Uterus (tissue), 4 donors: ENCODE measurements around the gene RPL22. TPM values are rescaled to one million over a fixed set of nuclear protein-coding genes. Genes with fewer than 3 reads are reported as not detected.

Experiments
- DNase-seq, 2 donors: peaks; one replicate each; pipeline ENCODE4 v3.0.0-alpha.2; 2019 to 2020
- H3K27ac ChIP-seq, 2 donors: fragments of 200-600 bp; sonication (generic); 1 replicate in 1 of 2; 2 replicates in 1 of 2; pipeline ENCODE4 v1.5.1; 2016 to 2018
- H3K27me3 ChIP-seq, 2 donors: fragments of 200-600 bp; sonication (generic); one replicate each; pipeline ENCODE4 v1.5.1; 2018 to 2019; ENCODE audit warnings: control low read depth in 1 of 2
- H3K36me3 ChIP-seq, 2 donors: fragments of 200-600 bp; sonication (generic); one replicate each; pipeline ENCODE4 v1.5.1; 2019; ENCODE audit warnings: control low read depth in 1 of 2
- H3K4me1 ChIP-seq, 2 donors: fragments of 200-600 bp; sonication (generic); one replicate each; pipeline ENCODE4 v1.5.1; 2018 to 2019; ENCODE audit warnings: control low read depth in 1 of 2
- H3K4me3 ChIP-seq, 2 donors: fragments of 200-600 bp; sonication (generic); 1 replicate in 1 of 2; 2 replicates in 1 of 2; pipeline ENCODE4 v1.5.1; 2018 to 2019; ENCODE audit warnings: mild to moderate bottlenecking in 1 of 2
- H3K9me3 ChIP-seq, 2 donors: fragments of 200-600 bp; sonication (generic); one replicate each; pipeline ENCODE4 v1.5.1; 2019; ENCODE audit warnings: control low read depth in 1 of 2
- POLR2A ChIP-seq, 2 donors: fragments of 450-650 bp; IDR thresholded peaks; one replicate each; pipeline ENCODE4 v1.6.1; 2016; ENCODE audit warnings: antibody characterized with exemption in 2 of 2, mild to moderate bottlenecking in 1 of 2, moderate library complexity in 1 of 2
- intact Hi-C: fragments of 100-400 bp; cut with DNase I; formaldehyde crosslinking; loops from one replicate; pipeline ENCODE4 v1.15.1; 2023; ENCODE audit warnings: low total_unique reads
- total RNA-seq, 4 donors: library from RNA; depleted of rRNA in 3 of 4; stranded (reverse); fragments of >200 nt in 3 of 4; gene quantifications; one replicate each; pipeline versions ENCODE4 v1.1.0 to v1.2.4, GENCODE V29; 2014 to 2023
- TF ChIP-seq, protein P1 (sequence below), 4 experiments: fragments of 200-600 bp in 2 of 4; fragments of 450-650 bp in 2 of 4; sonication (generic) in 2 of 4; IDR thresholded peaks; one replicate each; pipeline ENCODE4 v1.5.1; 2016 to 2019; ENCODE audit warnings: antibody characterized with exemption in 4 of 4, mild to moderate bottlenecking in 2 of 4, moderate library complexity in 1 of 4
- donor health status: DM: yes; HTN: yes; CAD: no.

The RPL22 gene
- total RNA-seq, 4 donors from 2014 or later = 140 to 543 (median 252) TPM

- Histone ChIP-seq H3K4me1 (peaks cover 0 to 17% of the 10 kb centered on the region in 2 donors), H3K27ac (no peak overlapping the region), H3K9me3 (no peaks in the 10 kb centered on the region), H3K27me3 (peaks cover 30 to 32% of the 10 kb centered on the region in 2 donors), H3K4me3 (no peak overlapping the region), H3K36me3 (no peaks in the 10 kb centered on the region)
- TF ChIP-seq POLR2A (IDR thresholded peaks at IDR 0.05) = no peak
- TF ChIP-seq, protein P1, sequence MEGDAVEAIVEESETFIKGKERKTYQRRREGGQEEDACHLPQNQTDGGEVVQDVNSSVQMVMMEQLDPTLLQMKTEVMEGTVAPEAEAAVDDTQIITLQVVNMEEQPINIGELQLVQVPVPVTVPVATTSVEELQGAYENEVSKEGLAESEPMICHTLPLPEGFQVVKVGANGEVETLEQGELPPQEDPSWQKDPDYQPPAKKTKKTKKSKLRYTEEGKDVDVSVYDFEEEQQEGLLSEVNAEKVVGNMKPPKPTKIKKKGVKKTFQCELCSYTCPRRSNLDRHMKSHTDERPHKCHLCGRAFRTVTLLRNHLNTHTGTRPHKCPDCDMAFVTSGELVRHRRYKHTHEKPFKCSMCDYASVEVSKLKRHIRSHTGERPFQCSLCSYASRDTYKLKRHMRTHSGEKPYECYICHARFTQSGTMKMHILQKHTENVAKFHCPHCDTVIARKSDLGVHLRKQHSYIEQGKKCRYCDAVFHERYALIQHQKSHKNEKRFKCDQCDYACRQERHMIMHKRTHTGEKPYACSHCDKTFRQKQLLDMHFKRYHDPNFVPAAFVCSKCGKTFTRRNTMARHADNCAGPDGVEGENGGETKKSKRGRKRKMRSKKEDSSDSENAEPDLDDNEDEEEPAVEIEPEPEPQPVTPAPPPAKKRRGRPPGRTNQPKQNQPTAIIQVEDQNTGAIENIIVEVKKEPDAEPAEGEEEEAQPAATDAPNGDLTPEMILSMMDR (IDR thresholded peaks at IDR 0.05) = no peak
- intact Hi-C loops = loop anchor here (5.0 kb wide), 3 partner anchors 101 to 191 kb away; no protein-coding TSS in a partner anchor
- DNase-seq = no peak
Observed at GRCh38 chr1:6245869-6246496, 46.6 kb upstream of the RPL22 start.

- Histone ChIP-seq H3K27me3 (peaks cover 30 to 35% of the 10 kb centered on the region in 2 donors), H3K36me3 (no peaks in the 10 kb centered on the region), H3K4me3 (no peak overlapping the region), H3K9me3 (no peaks in the 10 kb centered on the region), H3K27ac (no peak overlapping the region), H3K4me1 (peaks cover 0 to 17% of the 10 kb centered on the region in 2 donors)
- intact Hi-C loops = loop anchor here (5.0 kb wide), 3 partner anchors 102 to 192 kb away; no protein-coding TSS in a partner anchor
- TF ChIP-seq, protein P1 (IDR thresholded peaks at IDR 0.05) = peak; percentile 60 to 96 (median 88)
- no peak for TF ChIP-seq POLR2A (IDR thresholded peaks at IDR 0.05)
- DNase-seq = peak; percentile 51 to 73
Observed at GRCh38 chr1:6245086-6245868, 45.9 kb upstream of the RPL22 start.

DNA sequence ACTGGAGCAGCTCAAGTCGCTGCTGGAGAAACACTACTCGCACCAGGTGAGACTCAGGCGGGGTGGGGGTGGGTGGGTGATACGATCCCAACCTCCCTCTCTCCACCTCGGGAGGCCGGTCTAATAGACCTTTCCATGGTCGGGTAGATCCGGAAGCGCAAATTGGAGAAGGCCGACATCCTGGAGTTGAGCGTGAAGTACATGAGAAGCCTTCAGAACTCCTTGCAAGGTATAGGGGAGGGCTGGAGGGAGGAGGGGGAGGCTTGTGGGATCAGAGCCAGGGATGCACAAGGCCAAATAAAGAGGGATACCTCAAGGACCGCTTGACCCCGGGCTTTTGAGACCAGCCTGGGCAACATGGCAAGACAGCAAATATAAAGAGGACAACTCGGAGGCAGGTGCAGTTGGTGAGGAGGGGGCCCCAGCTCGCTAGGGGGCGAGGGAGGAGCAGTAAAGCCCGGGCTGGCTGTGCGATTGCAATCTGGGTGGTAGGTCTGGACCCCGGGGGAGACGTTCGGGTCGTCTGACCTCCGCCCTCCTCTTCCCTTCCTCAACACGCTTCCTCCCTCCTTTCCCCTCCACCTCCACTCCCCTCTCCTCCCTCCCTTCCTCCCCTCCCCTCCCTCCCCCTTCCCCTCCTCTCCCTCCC is 45.1 kb upstream of the RPL22 start:
- Histone ChIP-seq H3K4me1 (peaks cover 0 to 17% of the 10 kb centered on the region in 2 donors), H3K27me3 (peaks cover 30 to 36% of the 10 kb centered on the region in 2 donors), H3K4me3 (no peak overlapping the region), H3K36me3 (no peaks in the 10 kb centered on the region), H3K9me3 (no peaks in the 10 kb centered on the region), H3K27ac (no peak overlapping the region)
- no peak for DNase-seq
- no peak for TF ChIP-seq POLR2A (IDR thresholded peaks at IDR 0.05)
- intact Hi-C loops = loop anchor here (5.0 kb wide), 3 partner anchors 103 to 193 kb away; no protein-coding TSS in a partner anchor

- peaks cover 0 to 13% of the 10 kb centered on the region in 2 donors for H3K4me1 ChIP-seq
- peaks cover 30 to 36% of the 10 kb centered on the region in 2 donors for H3K27me3 ChIP-seq
- intact Hi-C loops = no loop called here
- no peaks in the 10 kb centered on the region for H3K36me3 ChIP-seq
- DNase-seq = no peak
- no peak within 1 kb of the TSS for H3K27ac ChIP-seq
- no peaks in the 10 kb centered on the region for H3K9me3 ChIP-seq
- TF ChIP-seq, protein P1 (IDR thresholded peaks at IDR 0.05) = no peak
- no peak for TF ChIP-seq POLR2A (IDR thresholded peaks at IDR 0.05)
- no peak within 1 kb of the TSS for H3K4me3 ChIP-seq
Observed at GRCh38 chr1:6243993-6244392, 44.6 kb upstream of the RPL22 start, which contains the start of gene HES3. Gene HES3 (plus strand): TSS chr1:6244179. CDS start chr1:6244366, 187 bp downstream.

DNA sequence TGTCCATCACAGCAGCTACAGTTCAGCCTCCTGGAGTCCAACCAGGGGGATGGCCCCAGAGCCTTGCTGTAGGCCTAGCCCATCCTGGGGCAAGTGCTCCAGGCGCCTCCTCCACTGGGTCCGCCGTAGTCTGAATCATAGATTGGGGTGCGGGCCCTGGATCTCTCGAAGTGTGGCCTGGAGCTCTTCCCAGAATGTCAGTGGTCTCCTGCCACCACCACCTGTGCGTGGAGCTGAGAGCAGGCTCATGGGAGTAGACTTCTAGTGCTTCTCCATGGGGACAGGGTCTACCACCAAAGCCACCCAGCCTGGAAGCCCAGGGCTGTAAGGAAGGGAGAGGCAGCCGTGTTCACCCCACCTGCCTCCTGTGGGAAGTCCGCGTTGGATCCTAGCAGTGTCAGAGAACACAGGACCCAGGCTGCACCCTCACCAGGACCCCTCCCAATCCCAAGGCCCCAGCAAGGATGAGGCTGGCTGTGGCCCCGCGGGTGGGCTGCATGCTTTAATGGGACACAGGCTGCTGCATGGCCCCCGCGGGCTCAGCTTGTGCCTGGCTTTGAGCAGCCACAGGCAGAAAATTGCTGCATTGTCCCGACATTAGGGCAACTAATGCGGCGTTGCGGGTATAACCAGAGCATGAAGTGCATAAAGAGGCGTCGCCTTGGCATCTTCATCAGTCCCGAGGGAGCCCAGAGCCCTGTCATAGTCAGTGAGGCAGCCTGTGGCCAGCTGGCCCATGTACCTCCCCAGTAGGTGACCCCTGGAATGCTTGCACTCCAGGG is 43.8 kb upstream of the RPL22 start:
- Histone ChIP-seq H3K27ac (no peak overlapping the region), H3K27me3 (peaks cover 30 to 36% of the 10 kb centered on the region in 2 donors), H3K36me3 (no peaks in the 10 kb centered on the region), H3K9me3 (no peaks in the 10 kb centered on the region), H3K4me1 (peaks cover 0 to 11% of the 10 kb centered on the region in 2 donors), H3K4me3 (no peak overlapping the region)
- DNase-seq = no peak
- intact Hi-C loops = no loop called here
- TF ChIP-seq, protein P1 (IDR thresholded peaks at IDR 0.05) = no peak
- TF ChIP-seq POLR2A (IDR thresholded peaks at IDR 0.05) = no peak
